Type B pancreatic cell (in vitro differentiated cells): ENCODE data around the gene OR12D1. TPM values are rescaled to one million over a fixed set of nuclear protein-coding genes. Genes with fewer than 3 reads are reported as not detected.

Experiments
- DNase-seq: peaks from one replicate; pipeline ENCODE4 v3.0.0; 2021; ENCODE audit warnings: mixed read lengths; ENCODE audit not compliant: unreplicated experiment; ENCODE audit errors: extremely low spot score
- H3K27ac Mint-ChIP-seq: 2 replicates; pipeline ENCODE4 v1.8.0; 2021; ENCODE audit warnings: mild to moderate bottlenecking, mixed read lengths
- H3K27me3 Mint-ChIP-seq: 2 replicates; pipeline ENCODE4 v1.8.0; 2021; ENCODE audit warnings: mixed read lengths
- H3K36me3 Mint-ChIP-seq: 2 replicates; pipeline ENCODE4 v1.8.0; 2021; ENCODE audit warnings: mixed read lengths
- H3K4me1 Mint-ChIP-seq: one replicate; pipeline ENCODE4 v1.8.0; 2021; ENCODE audit warnings: mixed read lengths; ENCODE audit not compliant: unreplicated experiment
- H3K4me3 Mint-ChIP-seq: 2 replicates; pipeline ENCODE4 v1.8.0; 2021; ENCODE audit warnings: mild to moderate bottlenecking, mixed read lengths
- H3K9me3 Mint-ChIP-seq: 2 replicates; pipeline ENCODE4 v1.8.0; 2021; ENCODE audit warnings: mixed read lengths
- total RNA-seq: library from RNA; stranded (reverse); gene quantifications from 2 replicates; pipeline ENCODE4 v1.2.1, GENCODE V29; 2021; ENCODE audit warnings: low replicate concordance
- TF ChIP-seq, protein P1 (sequence below): fragments of 200-600 bp; sonication (generic); conservative IDR thresholded peaks from 2 replicates; pipeline ENCODE4 v1.5.0; 2021; ENCODE audit warnings: antibody characterized with exemption, mild to moderate bottlenecking

The OR12D1 gene
- total RNA-seq, 1 donor from 2014 or later = not detected

DNA sequence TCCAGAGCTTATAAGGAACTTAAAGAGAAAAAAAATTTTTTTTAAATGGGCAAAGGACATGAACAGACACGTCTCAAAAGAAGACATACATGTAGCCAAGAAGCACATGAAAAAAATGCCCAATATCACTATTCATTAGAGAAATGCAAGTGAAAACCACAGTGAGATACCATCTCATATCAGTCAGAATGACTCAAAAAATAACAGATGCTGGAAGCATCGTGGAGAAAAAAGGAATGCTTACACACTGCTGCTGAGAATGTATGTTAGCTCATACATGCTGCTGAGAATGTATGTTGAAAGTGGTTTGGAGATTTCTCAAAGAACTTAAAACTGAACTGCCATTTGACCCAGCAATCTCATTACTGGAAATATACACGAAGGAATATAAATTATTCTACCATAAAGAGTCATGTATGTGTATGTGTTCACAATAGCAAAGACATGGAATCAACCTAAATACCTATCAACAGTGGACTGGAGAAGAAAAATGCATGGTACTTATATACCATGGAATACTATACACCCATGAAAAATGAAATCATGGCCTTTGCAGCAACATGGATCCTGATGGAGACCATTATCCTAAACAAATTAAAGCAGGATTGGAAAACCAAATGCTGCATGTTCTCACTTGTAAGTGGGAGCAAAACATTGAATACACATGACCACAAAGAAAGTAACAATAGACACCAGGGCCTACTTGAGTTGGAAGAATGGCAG is 36.9 kb downstream of the OR12D1 start:
- Mint-ChIP-seq H3K4me1 (no peaks in the 10 kb centered on the region), H3K9me3 (no peaks in the 10 kb centered on the region), H3K4me3 (no peak overlapping the region), H3K27me3 (peaks cover 6% of the 10 kb centered on the region), H3K36me3 (no peaks in the 10 kb centered on the region), H3K27ac (no peak overlapping the region)
- TF ChIP-seq, protein P1, sequence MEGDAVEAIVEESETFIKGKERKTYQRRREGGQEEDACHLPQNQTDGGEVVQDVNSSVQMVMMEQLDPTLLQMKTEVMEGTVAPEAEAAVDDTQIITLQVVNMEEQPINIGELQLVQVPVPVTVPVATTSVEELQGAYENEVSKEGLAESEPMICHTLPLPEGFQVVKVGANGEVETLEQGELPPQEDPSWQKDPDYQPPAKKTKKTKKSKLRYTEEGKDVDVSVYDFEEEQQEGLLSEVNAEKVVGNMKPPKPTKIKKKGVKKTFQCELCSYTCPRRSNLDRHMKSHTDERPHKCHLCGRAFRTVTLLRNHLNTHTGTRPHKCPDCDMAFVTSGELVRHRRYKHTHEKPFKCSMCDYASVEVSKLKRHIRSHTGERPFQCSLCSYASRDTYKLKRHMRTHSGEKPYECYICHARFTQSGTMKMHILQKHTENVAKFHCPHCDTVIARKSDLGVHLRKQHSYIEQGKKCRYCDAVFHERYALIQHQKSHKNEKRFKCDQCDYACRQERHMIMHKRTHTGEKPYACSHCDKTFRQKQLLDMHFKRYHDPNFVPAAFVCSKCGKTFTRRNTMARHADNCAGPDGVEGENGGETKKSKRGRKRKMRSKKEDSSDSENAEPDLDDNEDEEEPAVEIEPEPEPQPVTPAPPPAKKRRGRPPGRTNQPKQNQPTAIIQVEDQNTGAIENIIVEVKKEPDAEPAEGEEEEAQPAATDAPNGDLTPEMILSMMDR = no peak
- no peak for DNase-seq

DNA sequence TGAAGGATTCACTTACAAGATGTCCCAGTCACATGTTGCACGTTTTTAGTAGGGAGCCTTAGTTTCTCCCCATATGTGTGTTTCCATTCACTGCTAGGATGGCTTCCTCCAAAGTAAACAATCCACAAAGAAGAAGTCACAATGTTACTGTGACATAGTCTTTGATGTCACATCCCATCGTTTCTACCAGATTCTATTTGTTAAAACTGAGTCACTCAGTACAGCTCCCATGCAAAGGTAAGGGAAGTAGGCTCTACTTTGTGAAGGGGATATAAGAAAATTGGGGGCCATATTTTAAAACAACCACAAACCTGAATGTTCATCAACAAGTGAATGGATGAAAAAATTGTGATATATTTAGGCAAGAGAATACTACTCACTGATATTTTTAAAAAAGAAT is 42.2 kb downstream of the OR12D1 start, which contains the start of the genes OR11A1 and OR2H1:
OR11A1 (minus strand) TSS at position 101 of the 400 bp plus-strand sequence. CDS start 29,430 bp downstream, outside the sequence.
OR2H1 (plus strand) TSS at position 185 of the 400 bp plus-strand sequence. CDS start 4,615 bp downstream, outside the sequence.
- Mint-ChIP-seq H3K4me3 (no peak within 1 kb of the TSS), H3K9me3 (no peaks in the 10 kb centered on the region), H3K36me3 (no peaks in the 10 kb centered on the region), H3K27me3 (peaks cover 25% of the 10 kb centered on the region), H3K4me1 (no peaks in the 10 kb centered on the region), H3K27ac (no peak within 1 kb of the TSS)
- DNase-seq = no peak
- TF ChIP-seq, protein P1 = no peak

DNA sequence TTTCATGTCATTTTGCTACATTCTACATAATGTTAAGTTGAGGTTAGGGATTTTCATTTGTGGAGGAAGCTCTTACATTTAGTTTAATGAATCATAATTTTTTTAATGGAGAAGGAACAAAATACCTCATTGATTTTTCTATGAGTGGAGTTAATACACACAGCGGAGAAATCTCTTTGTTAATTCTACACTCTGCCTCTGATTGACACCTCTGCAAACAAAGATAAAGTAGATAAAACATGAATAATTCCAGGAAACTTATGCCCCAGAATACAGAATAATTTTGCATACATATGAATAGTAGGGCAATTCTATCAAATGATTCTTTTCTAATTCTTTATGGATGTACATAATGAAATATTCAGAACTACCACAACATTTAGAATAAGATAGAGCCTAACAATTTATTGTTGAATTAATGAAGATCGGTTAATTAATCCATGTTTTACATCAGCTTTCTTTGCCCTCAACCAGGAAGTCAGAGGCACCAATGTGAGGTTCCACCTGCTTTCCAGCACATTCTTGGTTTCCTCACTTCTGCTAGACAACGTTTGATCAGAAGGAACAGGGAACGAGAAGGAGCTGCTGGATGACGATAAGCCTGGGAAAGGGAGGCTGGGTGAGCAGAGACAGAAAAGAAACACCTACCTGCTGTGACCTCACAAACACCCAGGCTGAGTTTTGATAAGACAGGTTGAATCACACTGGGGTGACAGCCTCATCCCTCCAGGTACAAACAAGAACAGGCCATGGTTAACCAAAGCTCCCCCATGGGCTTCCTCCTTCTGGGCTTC is 46.5 kb downstream of the OR12D1 start:
- H3K4me3 Mint-ChIP-seq = no peak overlapping the region
- no peaks in the 10 kb centered on the region for H3K4me1 Mint-ChIP-seq
- no peaks in the 10 kb centered on the region for H3K36me3 Mint-ChIP-seq
- no peak overlapping the region for H3K27ac Mint-ChIP-seq
- no peaks in the 10 kb centered on the region for H3K9me3 Mint-ChIP-seq
- TF ChIP-seq, protein P1 = no peak
- peaks cover 35% of the 10 kb centered on the region for H3K27me3 Mint-ChIP-seq
- no peak for DNase-seq

DNA sequence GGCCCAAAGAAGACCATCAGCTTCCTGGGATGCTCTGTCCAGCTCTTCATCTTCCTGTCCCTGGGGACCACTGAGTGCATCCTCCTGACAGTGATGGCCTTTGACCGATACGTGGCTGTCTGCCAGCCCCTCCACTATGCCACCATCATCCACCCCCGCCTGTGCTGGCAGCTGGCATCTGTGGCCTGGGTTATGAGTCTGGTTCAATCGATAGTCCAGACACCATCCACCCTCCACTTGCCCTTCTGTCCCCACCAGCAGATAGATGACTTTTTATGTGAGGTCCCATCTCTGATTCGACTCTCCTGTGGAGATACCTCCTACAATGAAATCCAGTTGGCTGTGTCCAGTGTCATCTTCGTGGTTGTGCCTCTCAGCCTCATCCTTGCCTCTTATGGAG is 47.3 kb downstream of the OR12D1 start:
- DNase-seq = no peak
- Mint-ChIP-seq H3K36me3 (no peaks in the 10 kb centered on the region), H3K4me3 (no peak overlapping the region), H3K9me3 (no peaks in the 10 kb centered on the region), H3K27me3 (peaks cover 33% of the 10 kb centered on the region), H3K27ac (no peak overlapping the region), H3K4me1 (no peaks in the 10 kb centered on the region)
- TF ChIP-seq, protein P1 = no peak

DNA sequence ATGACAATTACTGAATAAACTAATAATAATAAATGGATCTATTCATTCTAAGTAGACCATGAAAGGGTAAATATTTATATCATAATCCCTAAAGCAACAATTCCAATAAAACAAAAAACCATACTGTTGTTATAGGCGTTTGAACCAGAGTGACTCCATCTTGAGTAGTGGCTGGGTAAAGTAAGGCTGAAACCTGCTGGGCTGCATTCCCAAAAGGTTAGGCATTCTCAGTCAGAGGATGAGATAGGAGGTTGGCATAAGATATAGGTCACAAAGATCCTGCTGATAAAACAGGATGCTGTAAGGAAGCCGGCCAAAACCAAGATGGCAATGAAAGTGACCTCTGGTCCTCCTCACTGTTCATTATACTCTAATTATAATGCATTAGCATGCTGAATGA is 50.6 kb downstream of the OR12D1 start:
- H3K27me3 Mint-ChIP-seq = peaks cover 18% of the 10 kb centered on the region
- DNase-seq = no peak
- H3K36me3 Mint-ChIP-seq = no peaks in the 10 kb centered on the region
- no peaks in the 10 kb centered on the region for H3K9me3 Mint-ChIP-seq
- H3K4me1 Mint-ChIP-seq = no peaks in the 10 kb centered on the region
- no peak overlapping the region for H3K4me3 Mint-ChIP-seq
- TF ChIP-seq, protein P1 = no peak
- H3K27ac Mint-ChIP-seq = no peak overlapping the region
